Erythroblast (primary cell): ENCODE results near the gene TUBA1C.

Source experiments
- GATA1 ChIP-seq: IDR thresholded peaks from 2 replicates; pipeline ENCODE4 v1.6.1; 2011; ENCODE audit warnings: low read depth, mild to moderate bottlenecking, control low read depth, low read length, moderate library complexity
- POLR2A ChIP-seq: IDR thresholded peaks from 2 replicates; pipeline ENCODE4 v1.6.1; 2011; ENCODE audit warnings: mild to moderate bottlenecking, low read length

GRCh38 chr12:49309386-49309785 is 44.5 kb downstream of the TUBA1C start:
- TF ChIP-seq POLR2A: no peak
- TF ChIP-seq GATA1: no peak
